Right atrium auricular region (tissue), 2 donors: ENCODE measurements around the gene NCF4. TPM values are rescaled to one million over a fixed set of nuclear protein-coding genes. Genes with fewer than 3 reads are reported as not detected.

ENCODE experiments used
- DNase-seq: peaks from one replicate; pipeline ENCODE4 v3.0.0-alpha.2; 2019; ENCODE audit warnings: low spot score
- H3K27ac ChIP-seq, 2 donors: fragments of 200-600 bp; sonication (generic); 1 replicate in 1 of 2; 2 replicates in 1 of 2; pipeline ENCODE4 v1.5.1; 2016 to 2019
- H3K27me3 ChIP-seq, 2 donors: fragments of 200-600 bp; sonication (generic); one replicate each; pipeline versions ENCODE4 v1.5.1 to v1.6.0; 2017 to 2019
- H3K36me3 ChIP-seq: fragments of 200-600 bp; sonication (generic); one replicate; pipeline ENCODE4 v1.5.1; 2016
- H3K4me1 ChIP-seq, 2 donors: fragments of 200-600 bp; sonication (generic); one replicate each; pipeline versions ENCODE4 v1.5.1 to v1.6.0; 2017 to 2019
- H3K4me3 ChIP-seq, 2 donors: fragments of 200-600 bp; sonication (generic); 1 replicate in 1 of 2; 2 replicates in 1 of 2; pipeline ENCODE4 v1.5.1; 2017 to 2019; ENCODE audit warnings: mild to moderate bottlenecking in 1 of 2, moderate library complexity in 1 of 2
- H3K9me3 ChIP-seq, 2 donors: fragments of 200-600 bp; sonication (generic); one replicate each; pipeline ENCODE4 v1.5.1; 2019
- total RNA-seq, 2 donors: library from RNA; depleted of rRNA; stranded (reverse); fragments of >200 nt; gene quantifications; one replicate each; pipeline ENCODE4 v1.1.0, GENCODE V29; 2016
- TF ChIP-seq, protein P1 (sequence below), 2 donors: fragments of 200-600 bp; sonication (generic); IDR thresholded peaks; one replicate each; pipeline ENCODE4 v1.5.1; 2019; ENCODE audit warnings: antibody characterized with exemption in 2 of 2

NCF4 gene
- total RNA-seq, 2 donors from 2014 or later, result 3.9 to 7.0 TPM

GRCh38 chr22:36912694-36913426 is 52.1 kb downstream of the NCF4 start:
- H3K27me3 ChIP-seq, result no peaks in the 10 kb centered on the region
- no peak for DNase-seq
- H3K4me1 ChIP-seq, result no peaks in the 10 kb centered on the region
- H3K4me3 ChIP-seq, result no peak overlapping the region
- TF ChIP-seq, protein P1, sequence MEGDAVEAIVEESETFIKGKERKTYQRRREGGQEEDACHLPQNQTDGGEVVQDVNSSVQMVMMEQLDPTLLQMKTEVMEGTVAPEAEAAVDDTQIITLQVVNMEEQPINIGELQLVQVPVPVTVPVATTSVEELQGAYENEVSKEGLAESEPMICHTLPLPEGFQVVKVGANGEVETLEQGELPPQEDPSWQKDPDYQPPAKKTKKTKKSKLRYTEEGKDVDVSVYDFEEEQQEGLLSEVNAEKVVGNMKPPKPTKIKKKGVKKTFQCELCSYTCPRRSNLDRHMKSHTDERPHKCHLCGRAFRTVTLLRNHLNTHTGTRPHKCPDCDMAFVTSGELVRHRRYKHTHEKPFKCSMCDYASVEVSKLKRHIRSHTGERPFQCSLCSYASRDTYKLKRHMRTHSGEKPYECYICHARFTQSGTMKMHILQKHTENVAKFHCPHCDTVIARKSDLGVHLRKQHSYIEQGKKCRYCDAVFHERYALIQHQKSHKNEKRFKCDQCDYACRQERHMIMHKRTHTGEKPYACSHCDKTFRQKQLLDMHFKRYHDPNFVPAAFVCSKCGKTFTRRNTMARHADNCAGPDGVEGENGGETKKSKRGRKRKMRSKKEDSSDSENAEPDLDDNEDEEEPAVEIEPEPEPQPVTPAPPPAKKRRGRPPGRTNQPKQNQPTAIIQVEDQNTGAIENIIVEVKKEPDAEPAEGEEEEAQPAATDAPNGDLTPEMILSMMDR (IDR thresholded peaks at IDR 0.05), result no peak
- no peak overlapping the region for H3K27ac ChIP-seq
- H3K9me3 ChIP-seq, result no peaks in the 10 kb centered on the region
- H3K36me3 ChIP-seq, result no peaks in the 10 kb centered on the region

DNA sequence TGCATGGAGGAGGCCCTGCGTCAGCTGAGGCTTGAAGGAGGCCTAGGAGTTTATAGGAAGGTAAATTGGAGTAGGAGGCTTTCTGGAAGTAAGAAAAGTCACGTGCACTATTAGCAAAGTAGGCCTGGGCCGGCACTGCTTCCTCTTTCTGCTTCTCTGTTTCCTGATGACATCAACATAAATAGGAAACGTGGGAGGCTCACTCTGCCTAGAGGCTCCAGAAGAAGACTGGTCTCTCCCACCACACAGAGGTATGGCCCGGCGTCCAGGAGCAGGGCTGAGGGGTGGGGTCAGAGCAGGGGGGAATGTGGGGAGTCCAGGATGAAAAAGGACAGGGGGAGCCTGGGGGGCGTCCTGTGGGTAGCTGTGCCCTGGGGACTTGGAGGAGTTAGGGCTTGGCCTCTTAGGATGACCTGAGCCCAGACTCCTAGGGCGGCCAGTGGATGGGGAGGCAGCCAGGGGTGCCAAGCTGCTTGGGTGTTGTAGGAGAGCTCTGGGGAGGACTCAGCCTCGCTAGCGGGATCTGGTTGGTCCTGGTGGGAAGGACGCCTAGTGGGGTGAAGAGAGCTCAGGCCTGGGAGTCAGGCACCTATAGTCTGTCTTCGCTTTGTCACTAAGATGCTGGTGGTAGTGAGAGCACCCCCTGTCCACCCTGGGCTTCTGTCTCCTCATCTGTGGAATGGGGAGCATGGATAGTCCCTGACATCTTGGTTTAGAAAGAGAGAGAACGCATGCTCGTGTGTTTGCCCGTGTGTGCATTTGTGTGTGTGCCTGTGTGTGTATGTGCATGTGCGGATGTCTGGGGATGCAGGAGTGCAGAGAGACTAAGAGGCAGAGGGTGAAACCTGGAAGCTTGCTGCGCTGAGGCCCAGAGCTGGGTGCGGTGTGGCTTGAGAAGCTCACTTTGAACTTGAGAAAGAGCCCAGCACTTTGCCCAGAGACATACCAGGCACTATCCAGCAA is 52.9 kb downstream of the NCF4 start, which contains the start of gene CSF2RB:
TSS of gene CSF2RB (plus strand) at position 202 of the 963 bp plus-strand sequence. CDS start 8,580 bp downstream, outside the sequence.
- peak; percentile 74 for DNase-seq
- H3K27me3 ChIP-seq, result no peaks in the 10 kb centered on the region
- peak within 1 kb of the TSS in 1 of 2 donors; percentile 46 for H3K27ac ChIP-seq
- TF ChIP-seq, protein P1 (IDR thresholded peaks at IDR 0.05), result no peak
- peak within 1 kb of the TSS in 1 of 2 donors; percentile 33 for H3K4me3 ChIP-seq
- no peaks in the 10 kb centered on the region for H3K4me1 ChIP-seq
- peaks cover 0 to 1% of the 10 kb centered on the region in 2 donors for H3K9me3 ChIP-seq
- no peaks in the 10 kb centered on the region for H3K36me3 ChIP-seq

DNA sequence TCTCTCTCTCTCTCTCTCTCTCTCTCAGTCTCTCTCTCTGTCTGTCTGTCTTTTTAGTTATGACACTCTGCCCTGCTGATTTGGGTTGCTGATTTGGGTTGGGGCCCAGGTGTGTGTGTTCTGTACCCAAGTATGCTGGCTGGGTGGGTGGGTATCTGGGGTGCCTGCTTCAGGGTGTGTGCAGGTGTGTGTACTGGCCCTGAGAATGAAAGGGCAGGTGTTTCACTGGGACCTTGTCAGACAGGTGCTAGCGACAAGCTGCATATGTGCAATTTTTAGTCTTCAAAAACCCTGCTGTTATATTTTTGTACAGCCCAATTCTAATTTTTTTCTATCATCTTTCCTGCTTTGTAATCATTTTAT is 53.6 kb downstream of the NCF4 start:
- no peaks in the 10 kb centered on the region for H3K27me3 ChIP-seq
- no peak overlapping the region for H3K27ac ChIP-seq
- H3K9me3 ChIP-seq, result peaks cover 0 to 5% of the 10 kb centered on the region in 2 donors
- TF ChIP-seq, protein P1 (IDR thresholded peaks at IDR 0.05), result no peak
- H3K36me3 ChIP-seq, result no peaks in the 10 kb centered on the region
- H3K4me1 ChIP-seq, result no peaks in the 10 kb centered on the region
- no peak for DNase-seq
- peak overlapping the region in 1 of 2 donors; percentile 33 for H3K4me3 ChIP-seq

DNA sequence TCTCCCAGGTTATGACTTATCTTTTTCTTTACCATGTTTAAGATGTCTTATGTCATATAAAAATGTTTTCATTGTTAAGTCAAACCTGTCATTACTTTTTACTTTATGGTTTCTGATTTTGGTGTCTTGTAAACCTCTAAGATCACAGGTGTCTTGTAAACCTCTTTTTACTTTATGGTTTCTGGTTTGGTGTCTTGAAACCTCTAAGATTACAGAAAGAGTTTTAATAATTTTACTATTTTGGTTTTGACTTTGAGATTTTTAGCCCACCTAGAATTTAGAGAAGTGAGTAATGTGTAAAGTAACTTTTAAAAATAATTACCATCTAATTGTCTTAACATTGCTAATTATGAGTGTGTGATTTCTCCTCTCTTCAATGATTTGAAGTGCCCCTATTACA is 55.2 kb downstream of the NCF4 start:
- Histone ChIP-seq H3K4me3 (no peak overlapping the region), H3K4me1 (no peaks in the 10 kb centered on the region), H3K9me3 (peaks cover 0 to 5% of the 10 kb centered on the region in 2 donors), H3K27me3 (no peaks in the 10 kb centered on the region), H3K36me3 (no peaks in the 10 kb centered on the region), H3K27ac (no peak overlapping the region)
- TF ChIP-seq, protein P1 (IDR thresholded peaks at IDR 0.05), result no peak
- no peak for DNase-seq

GRCh38 chr22:36918586-36919284 is 57.9 kb downstream of the NCF4 start:
- Histone ChIP-seq H3K27me3 (no peaks in the 10 kb centered on the region), H3K27ac (no peak overlapping the region), H3K4me1 (peaks cover 0 to 11% of the 10 kb centered on the region in 2 donors), H3K4me3 (no peak overlapping the region), H3K36me3 (no peaks in the 10 kb centered on the region), H3K9me3 (peaks cover 0 to 5% of the 10 kb centered on the region in 2 donors)
- TF ChIP-seq, protein P1 (IDR thresholded peaks at IDR 0.05), result no peak
- no peak for DNase-seq
